ENCODE measurements around the gene CTIF. TPM values are rescaled to one million over a fixed set of nuclear protein-coding genes. Genes with fewer than 3 reads are reported as not detected.

The CTIF gene
- total and polyA plus RNA-seq, 4 donors, result 10.6 to 26.7 (median 12.3) TPM

- H3K4me1 ChIP-seq (ENCODE audit: control insufficient read depth in 4 of 4, insufficient read depth in 4 of 4, low read length in 3 of 4), result peaks cover 0 to 2% (median 0%) of the 10 kb centered on the region in 4 donors
- H3K9ac ChIP-seq (ENCODE audit: low read depth in 1 of 2, low read length in 2 of 2), result no peak overlapping the region
- H3K4me3 ChIP-seq (ENCODE audit: low read depth in 1 of 3, low read length in 3 of 3), result no peak overlapping the region
- H3K9me3 ChIP-seq (ENCODE audit: control insufficient read depth in 4 of 4, low read length in 3 of 4), result no peaks in the 10 kb centered on the region
- WGBS, result 90% methylated on average over 13 of the region's 13 CpGs
- H3K36me3 ChIP-seq (ENCODE audit: control insufficient read depth in 4 of 4, insufficient read depth in 3 of 4, low read depth in 1 of 4, low read length in 3 of 4), result no peaks in the 10 kb centered on the region
- H3K27me3 ChIP-seq (ENCODE audit: control insufficient read depth in 4 of 4, insufficient read depth in 4 of 4, low read length in 3 of 4), result no peaks in the 10 kb centered on the region
- H3K27ac ChIP-seq (ENCODE audit: low read depth in 1 of 2, low read length in 2 of 2), result no peak overlapping the region
- no peak for DNase-seq (ENCODE audit: low spot score)
- TF ChIP-seq JUND (IDR thresholded peaks at IDR 0.05), result no peak
- TF ChIP-seq NR2F2 (IDR thresholded peaks at IDR 0.05), result no peak
- no peak for TF ChIP-seq YY1 (IDR thresholded peaks at IDR 0.05)
- TF ChIP-seq RAD21 (IDR thresholded peaks at IDR 0.05), result no peak
- TF ChIP-seq HNF4A (conservative IDR thresholded peaks at IDR 0.05), result no peak
- TF ChIP-seq EGR1 (IDR thresholded peaks at IDR 0.05; ENCODE audit: low read depth in 2 of 2), result no peak
- no peak for TF ChIP-seq RXRA (IDR thresholded peaks at IDR 0.05)
- no peak for TF ChIP-seq FOXA1 (IDR thresholded peaks at IDR 0.05)
- no peak for TF ChIP-seq TAF1 (conservative IDR thresholded peaks at IDR 0.05)
- TF ChIP-seq REST (IDR thresholded peaks at IDR 0.05), result no peak
- TF ChIP-seq HNF4G (IDR thresholded peaks at IDR 0.05), result no peak
- TF ChIP-seq, protein P1, sequence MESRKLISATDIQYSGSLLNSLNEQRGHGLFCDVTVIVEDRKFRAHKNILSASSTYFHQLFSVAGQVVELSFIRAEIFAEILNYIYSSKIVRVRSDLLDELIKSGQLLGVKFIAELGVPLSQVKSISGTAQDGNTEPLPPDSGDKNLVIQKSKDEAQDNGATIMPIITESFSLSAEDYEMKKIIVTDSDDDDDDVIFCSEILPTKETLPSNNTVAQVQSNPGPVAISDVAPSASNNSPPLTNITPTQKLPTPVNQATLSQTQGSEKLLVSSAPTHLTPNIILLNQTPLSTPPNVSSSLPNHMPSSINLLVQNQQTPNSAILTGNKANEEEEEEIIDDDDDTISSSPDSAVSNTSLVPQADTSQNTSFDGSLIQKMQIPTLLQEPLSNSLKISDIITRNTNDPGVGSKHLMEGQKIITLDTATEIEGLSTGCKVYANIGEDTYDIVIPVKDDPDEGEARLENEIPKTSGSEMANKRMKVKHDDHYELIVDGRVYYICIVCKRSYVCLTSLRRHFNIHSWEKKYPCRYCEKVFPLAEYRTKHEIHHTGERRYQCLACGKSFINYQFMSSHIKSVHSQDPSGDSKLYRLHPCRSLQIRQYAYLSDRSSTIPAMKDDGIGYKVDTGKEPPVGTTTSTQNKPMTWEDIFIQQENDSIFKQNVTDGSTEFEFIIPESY (IDR thresholded peaks at IDR 0.05), result no peak
- no peak for TF ChIP-seq MAX (IDR thresholded peaks at IDR 0.05)
- no peak for TF ChIP-seq GABPA (IDR thresholded peaks at IDR 0.05 in 1 of 2, conservative IDR thresholded peaks at IDR 0.05 in 1 of 2)
- TF ChIP-seq, protein P2, sequence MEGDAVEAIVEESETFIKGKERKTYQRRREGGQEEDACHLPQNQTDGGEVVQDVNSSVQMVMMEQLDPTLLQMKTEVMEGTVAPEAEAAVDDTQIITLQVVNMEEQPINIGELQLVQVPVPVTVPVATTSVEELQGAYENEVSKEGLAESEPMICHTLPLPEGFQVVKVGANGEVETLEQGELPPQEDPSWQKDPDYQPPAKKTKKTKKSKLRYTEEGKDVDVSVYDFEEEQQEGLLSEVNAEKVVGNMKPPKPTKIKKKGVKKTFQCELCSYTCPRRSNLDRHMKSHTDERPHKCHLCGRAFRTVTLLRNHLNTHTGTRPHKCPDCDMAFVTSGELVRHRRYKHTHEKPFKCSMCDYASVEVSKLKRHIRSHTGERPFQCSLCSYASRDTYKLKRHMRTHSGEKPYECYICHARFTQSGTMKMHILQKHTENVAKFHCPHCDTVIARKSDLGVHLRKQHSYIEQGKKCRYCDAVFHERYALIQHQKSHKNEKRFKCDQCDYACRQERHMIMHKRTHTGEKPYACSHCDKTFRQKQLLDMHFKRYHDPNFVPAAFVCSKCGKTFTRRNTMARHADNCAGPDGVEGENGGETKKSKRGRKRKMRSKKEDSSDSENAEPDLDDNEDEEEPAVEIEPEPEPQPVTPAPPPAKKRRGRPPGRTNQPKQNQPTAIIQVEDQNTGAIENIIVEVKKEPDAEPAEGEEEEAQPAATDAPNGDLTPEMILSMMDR (IDR thresholded peaks at IDR 0.05; ENCODE audit: low read depth, low read length, missing input control), result no peak
Measured at GRCh38 chr18:48829443-48830149, 290.8 kb downstream of the CTIF start.

Measured in liver (tissue), 9 donors.